NCI-H1436 treated with DMSO at 0.1 percent for 48 hours (cell line): Measurements from ENCODE around the gene LHFPL3.

Experiments
- DNase-seq: peaks from one replicate; lab custom pipeline; 2025; lab: John Stamatoyannopoulos, UW

Gene LHFPL3

DNA sequence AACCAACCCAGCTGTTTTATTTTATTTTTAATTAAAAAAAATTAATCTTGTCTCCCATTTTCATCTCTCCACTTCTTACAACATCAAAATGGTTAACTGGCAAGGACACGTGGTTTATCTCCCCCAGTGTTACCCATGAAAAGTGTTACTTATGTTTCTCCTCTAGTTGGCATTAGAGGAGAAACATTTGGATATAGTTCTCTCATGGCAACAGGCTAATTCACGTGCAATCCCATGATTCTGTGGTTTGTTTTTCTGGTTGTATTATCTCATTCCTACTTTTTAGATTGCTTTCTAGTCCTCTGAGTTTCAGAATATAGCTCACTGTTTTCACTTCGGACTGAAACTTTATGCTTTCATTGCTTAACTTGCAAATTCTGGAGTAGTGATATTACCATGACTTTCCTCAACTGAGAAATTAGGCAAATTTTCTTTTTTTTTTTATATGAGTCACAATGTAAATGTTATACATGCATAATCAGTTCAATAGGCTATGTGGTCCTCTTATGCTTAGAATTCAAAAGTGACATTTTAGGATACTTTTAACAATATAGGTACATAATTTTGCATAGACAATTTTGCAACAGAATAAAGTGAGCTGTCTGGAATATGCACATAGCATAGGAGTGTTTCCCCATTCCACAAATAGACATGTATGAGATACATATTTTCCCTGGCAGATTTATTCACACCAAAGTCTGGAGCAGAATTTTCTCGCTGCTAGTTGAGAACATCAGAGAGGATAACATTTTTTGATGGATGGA lies 43.0 kb downstream of the LHFPL3 start:
- DNase-seq, result no peak

DNA sequence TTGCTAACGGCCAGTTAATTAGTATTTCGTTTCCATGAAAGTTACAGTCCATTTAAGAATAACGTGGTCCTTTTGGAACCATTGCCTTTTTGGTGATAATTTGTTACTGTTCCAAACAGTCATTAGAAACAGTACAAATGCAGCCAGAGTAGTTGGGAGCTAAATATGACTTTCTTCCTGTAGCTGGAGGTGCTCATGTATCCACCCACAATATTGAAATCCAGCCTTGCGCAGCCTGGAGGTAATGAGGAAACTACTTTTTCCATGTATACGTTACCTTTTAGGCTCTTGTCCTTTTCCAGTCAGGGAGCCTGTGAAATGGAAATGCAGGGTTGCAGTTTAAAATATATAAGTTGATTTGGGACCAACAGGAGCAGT lies 43.6 kb downstream of the LHFPL3 start:
- DNase-seq, result no peak

DNA sequence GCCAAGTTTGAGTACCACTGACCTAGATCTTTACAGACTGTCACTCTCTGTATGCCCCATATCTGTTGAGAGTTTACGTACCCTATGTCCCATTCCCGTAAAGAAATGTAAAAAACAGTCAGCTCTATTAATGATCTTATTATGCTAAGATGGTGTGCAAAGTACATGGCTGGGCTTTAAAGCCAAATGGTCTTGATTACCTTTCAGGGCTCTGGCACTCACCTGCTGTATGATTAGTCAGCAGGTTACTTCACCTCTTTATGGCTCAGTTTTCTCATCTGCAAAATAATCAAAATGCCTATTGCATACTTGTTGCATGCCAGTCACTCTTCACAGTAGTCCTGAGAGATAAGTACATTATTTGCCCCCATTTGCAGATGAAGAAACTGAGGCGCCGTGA lies 54.2 kb downstream of the LHFPL3 start:
- no peak for DNase-seq

DNA sequence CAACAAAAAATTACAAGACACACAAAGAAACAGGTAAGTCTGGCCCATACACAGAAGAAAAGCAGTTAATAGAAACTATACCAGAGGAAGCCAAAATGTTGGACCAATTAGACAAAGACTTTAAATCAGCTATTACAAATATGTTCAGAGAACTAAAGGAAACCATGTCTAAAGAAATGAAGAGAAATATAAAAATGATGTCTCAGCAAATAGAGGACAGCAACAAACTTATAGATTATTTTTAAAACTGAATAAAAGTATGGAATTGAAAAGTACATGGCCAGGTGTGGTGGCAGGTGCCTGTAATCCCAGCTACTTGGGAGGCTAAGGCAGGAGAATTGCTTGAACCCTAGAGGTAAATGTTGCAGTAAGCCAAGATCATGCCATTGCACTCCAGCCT lies 58.5 kb downstream of the LHFPL3 start:
- no peak for DNase-seq

DNA sequence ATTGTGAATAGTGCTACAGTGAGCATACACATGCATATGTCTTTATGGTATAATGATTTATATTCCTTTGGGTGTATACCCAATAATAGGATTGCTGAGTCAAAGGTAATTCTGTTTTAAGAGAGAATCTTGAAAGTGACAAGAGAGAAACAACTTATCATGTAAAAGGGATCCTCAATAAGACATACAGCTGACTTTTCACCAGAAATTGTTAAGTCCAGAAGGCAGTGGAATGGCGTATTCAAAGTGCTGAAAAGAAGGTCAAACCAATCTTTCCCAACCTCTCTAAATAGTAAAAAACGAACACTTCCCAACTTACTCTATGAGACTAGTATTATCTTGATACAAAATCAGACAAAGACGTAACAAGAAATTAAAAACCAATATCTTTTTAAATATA lies 59.8 kb downstream of the LHFPL3 start:
- no peak for DNase-seq

DNA sequence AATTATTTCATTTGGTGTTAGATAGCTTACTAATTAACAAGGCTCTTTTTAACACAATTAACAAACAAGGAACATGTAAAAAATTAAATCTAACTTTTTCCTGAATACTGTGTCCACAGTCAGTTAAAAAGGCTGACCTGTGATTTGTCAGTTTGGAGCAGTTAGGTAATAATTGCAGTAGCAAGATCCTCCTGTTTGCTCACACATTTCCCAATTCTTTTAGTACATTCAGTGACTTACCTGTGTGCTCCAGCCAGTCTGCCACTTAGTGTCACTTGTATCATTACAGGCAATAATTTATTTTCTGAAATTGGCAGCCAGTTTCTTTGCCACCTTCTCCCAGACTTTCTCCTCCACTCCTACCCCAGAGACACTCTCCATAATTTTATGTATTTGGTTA lies 66.8 kb downstream of the LHFPL3 start:
- DNase-seq, result no peak

GRCh38 chr7:104397442-104397841 lies 69.0 kb downstream of the LHFPL3 start:
- DNase-seq, result no peak

GRCh38 chr7:104408371-104408770 lies 80.0 kb downstream of the LHFPL3 start:
- DNase-seq, result no peak

DNA sequence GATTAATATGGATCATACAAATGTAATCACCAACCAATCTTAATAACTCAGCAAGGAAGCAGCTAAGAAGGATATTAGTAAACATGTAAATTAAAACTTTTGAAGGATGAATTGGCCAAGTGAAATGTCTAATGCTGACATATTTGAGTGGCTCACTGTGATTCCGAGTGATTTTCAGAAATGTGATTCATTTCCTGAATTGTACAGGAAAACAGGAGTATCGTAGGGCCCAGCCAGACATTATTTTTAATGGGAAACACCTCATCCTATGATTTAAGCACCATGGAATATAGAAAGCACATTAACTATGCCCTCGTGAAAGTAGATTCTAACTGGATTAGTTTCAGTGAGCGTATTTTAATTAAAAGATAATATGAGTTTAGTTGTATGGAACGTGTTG lies 82.3 kb downstream of the LHFPL3 start:
- DNase-seq, result no peak

DNA sequence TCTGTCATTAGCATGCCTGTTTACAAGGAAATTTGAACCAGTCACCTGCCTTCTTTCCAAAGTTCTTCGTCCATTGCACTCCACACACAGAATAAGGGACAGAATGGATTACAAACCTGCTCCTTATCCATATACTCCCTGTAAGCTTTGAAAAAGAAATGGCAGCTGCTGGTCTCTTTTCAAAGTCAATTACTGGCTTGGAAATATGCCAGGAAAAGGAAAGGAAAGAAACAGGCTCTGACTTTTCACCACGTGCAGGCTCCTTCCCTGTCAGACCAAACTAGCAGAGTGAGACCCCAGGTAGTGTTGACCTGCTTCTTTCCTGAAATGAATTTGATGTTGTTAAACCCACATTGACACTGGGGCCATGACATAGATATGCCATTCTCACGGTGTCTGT lies 84.5 kb downstream of the LHFPL3 start:
- DNase-seq, result no peak

- no peak for DNase-seq
These were observed 85.8 kb downstream of the LHFPL3 start for GRCh38 chr7:104414216-104414615.

GRCh38 chr7:104415700-104416099 lies 87.3 kb downstream of the LHFPL3 start:
- no peak for DNase-seq

GRCh38 chr7:104416866-104417393 lies 88.5 kb downstream of the LHFPL3 start:
- no peak for DNase-seq

GRCh38 chr7:104431930-104432329 lies 103.5 kb downstream of the LHFPL3 start:
- no peak for DNase-seq

DNA sequence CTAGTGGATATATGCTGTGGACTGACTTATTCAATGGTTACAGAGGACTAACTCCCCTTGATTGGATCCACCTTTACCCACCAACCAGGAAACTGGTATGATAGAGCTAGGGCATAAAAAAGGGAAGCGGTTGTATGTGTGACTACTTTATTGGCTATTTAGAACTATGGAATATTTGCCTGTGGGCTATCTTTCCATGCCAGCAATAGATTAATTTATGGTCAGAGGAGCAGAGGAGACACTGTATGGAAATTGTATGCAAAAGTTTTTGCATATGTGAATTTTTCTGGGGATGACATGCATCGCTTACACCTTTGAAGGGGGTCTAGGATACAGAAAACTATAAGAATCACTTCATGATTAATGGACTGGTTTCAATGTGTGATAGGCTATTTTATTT lies 105.7 kb downstream of the LHFPL3 start:
- no peak for DNase-seq

DNA sequence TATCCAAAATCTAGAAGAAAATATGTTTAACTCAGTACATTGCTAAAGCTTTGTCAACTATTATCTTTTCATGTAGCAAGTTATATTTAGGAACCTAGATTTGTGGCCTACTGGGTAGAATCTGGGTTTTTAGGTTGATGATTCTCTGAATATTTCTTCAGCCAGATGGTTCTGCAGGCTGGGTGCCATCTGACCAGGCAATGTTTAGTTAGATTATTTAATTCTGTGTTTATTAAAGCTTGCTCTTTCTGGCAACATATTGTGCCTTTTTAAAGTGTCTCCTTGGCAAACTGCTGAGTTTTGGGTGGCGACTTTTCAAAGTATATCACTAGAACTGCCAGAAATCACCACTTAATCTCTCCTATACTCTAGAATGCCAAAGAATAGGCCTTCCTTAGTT lies 114.1 kb downstream of the LHFPL3 start:
- no peak for DNase-seq

DNA sequence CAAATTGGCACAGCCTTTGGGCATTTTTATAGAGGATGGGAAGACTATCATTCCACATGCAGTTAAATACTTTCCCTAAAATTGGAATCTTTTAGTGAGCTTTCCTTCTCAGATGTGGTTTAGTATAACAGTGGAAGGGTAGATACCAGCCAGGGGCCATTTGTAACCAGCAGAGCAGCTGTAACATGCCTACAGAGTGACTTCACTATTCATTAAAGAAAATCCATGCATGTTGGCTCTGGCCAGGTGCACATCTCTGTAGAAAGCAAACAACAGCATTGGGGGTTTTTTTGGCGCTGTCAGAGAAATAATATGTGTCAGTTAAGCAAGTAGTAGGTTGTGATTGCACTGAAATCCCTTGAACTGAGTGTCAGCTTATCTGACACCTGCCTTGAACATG lies 115.6 kb downstream of the LHFPL3 start:
- no peak for DNase-seq

DNA sequence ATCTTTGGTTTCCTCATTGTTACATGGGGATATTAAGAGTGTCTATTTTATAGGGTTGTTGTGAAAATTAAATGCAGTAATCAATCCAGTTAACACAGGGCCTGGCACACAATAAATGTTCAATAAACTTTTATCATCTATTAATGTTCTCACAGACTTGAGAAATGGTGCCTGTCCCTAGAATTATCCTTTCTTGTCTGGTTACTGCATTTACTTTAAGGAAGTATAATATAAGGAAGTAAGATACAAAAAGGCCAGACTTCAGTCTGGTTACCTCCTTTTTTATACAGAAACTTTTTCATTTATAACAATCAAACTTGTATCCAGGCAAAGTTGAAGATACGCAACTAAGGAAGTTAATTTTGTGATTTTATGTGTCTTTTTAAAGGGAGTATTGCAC lies 117.0 kb downstream of the LHFPL3 start:
- no peak for DNase-seq

DNA sequence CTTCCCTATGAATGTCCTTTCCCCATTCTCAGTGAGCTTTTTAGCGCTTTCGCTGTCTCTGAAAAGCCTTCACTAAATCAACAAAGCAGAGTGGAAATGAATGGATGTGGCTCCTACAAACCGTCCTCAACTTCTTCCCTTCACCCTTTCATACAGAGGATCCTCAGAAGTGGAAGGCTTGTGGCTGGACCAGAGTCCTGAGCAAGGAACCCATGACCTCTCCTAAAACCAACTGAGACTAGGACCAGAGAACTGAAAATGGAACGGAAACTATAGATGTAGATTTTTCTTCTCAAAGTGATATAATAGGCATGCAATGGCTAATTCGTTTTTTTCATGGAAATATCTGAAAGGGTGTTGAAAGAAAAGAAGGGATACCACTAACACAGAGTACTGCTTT lies 122.5 kb downstream of the LHFPL3 start:
- no peak for DNase-seq

DNA sequence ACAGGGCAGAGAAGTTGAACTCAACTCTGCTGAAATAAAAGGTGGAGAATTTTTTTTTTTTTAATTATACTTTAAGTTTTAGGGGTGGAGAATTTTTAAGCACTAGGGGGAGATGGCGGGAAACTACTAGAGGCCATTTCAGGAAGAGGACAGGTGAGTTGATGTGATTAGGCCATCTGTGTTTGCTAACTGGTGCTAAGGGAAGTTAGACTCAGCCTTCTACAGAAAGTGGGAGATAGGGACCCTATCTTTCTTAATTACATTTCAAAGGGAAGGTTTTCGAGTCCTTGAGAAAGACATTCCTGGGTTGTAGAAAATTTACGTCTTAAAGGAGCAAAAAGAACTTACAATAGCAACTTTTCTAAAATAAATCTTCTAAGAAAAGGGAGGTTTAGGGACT lies 124.8 kb downstream of the LHFPL3 start:
- no peak for DNase-seq

DNA sequence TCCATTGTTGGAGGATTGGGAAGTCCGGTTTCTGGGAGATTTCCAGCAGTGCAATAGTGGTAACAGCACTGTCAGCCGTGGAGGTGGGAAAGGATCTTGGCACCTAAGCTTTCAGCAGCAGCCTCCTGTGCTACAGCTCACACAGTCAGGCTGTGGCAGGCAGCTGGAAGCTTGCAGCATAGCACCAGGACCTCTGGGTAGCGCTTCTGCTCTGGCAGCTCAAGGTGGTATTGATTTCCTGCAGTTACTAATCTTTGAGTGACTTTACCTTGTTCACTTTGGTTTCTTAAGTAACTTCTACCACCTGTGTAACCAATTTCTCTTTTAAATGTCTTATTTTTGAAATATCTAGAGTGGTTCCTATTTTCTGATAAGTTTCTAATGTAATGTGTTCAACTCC lies 130.5 kb downstream of the LHFPL3 start:
- DNase-seq, result no peak

- DNase-seq, result no peak
These were observed 140.9 kb downstream of the LHFPL3 start for GRCh38 chr7:104469166-104469820.

DNA sequence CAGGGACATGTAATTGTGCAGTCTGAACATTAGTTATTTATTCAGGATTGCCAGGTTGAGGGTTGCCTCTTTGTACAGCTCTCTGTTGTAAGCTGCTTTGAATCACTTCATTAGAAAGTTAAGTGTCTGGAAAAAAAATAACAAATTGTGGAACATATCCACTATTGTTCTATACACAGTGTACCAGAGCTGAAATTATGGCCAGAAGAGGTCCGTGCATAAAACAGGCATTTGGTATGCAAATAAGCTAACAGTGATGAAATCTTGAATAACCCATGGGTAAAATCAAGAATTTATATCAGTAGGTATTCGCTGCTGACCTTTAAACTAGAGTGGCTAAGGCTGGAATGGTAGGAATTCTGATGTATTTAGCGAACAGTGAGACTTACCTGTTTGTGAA lies 152.1 kb downstream of the LHFPL3 start:
- DNase-seq, result no peak
